Sigmoid colon (tissue), 3 donors: Measurements from ENCODE around the gene FANCE.

Experiments
- POLR2A ChIP-seq, 2 donors: fragments of 450-650 bp; IDR thresholded peaks; one replicate each; pipeline ENCODE4 v1.6.1; 2016; ENCODE audit warnings: antibody characterized with exemption in 2 of 2, mild to moderate bottlenecking in 2 of 2, moderate library complexity in 2 of 2
- TF ChIP-seq, protein P1 (sequence below), 4 experiments: fragments of 450-650 bp in 3 of 4; fragments of 200-600 bp in 1 of 4; IDR thresholded peaks; one replicate each; pipeline ENCODE4 v1.5.1; 2016 to 2019; ENCODE audit warnings: antibody characterized with exemption in 4 of 4, mild to moderate bottlenecking in 3 of 4, moderate library complexity in 2 of 4

DNA sequence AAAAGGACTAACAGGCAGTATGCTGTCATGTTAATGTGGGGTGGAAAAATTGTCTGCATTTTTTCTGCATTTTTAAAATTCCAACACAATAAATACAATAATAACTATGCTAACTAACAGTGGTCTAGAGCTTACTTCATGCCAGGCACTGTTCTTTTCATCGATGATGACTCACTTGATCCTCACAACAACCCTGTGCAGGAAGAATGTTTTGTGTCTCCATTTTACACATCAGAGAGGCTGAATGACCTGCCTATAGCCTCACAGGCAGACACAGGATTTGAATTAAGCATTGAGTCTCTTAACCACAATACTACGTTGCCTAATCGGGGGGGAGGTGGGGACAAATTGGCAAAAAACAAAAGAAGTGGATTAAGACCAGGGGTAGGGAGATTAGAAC lies 26.9 kb upstream of the FANCE start:
- no peak for TF ChIP-seq POLR2A (IDR thresholded peaks at IDR 0.05)
- TF ChIP-seq, protein P1, sequence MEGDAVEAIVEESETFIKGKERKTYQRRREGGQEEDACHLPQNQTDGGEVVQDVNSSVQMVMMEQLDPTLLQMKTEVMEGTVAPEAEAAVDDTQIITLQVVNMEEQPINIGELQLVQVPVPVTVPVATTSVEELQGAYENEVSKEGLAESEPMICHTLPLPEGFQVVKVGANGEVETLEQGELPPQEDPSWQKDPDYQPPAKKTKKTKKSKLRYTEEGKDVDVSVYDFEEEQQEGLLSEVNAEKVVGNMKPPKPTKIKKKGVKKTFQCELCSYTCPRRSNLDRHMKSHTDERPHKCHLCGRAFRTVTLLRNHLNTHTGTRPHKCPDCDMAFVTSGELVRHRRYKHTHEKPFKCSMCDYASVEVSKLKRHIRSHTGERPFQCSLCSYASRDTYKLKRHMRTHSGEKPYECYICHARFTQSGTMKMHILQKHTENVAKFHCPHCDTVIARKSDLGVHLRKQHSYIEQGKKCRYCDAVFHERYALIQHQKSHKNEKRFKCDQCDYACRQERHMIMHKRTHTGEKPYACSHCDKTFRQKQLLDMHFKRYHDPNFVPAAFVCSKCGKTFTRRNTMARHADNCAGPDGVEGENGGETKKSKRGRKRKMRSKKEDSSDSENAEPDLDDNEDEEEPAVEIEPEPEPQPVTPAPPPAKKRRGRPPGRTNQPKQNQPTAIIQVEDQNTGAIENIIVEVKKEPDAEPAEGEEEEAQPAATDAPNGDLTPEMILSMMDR (IDR thresholded peaks at IDR 0.05), result no peak
